Subcutaneous abdominal adipose tissue (tissue), 5 donors: ENCODE measurements around the gene SELP.

ENCODE experiments used
- H3K27ac ChIP-seq: one replicate; pipeline ENCODE4 v1.7.0; 2013; ENCODE audit warnings: low read depth, mild to moderate bottlenecking, inconsistent platforms, low read length, moderate library complexity
- H3K27me3 ChIP-seq, 5 donors: one replicate each; pipeline ENCODE4 v1.7.0; 2013; ENCODE audit warnings: low read length in 5 of 5, inconsistent platforms in 1 of 5; ENCODE audit not compliant: control insufficient read depth in 5 of 5, insufficient read depth in 4 of 5
- H3K36me3 ChIP-seq, 5 donors: one replicate each; pipeline ENCODE4 v1.7.0; 2013; ENCODE audit warnings: low read length in 5 of 5; ENCODE audit not compliant: control insufficient read depth in 5 of 5, insufficient read depth in 5 of 5
- H3K4me1 ChIP-seq, 5 donors: one replicate each; pipeline ENCODE4 v1.7.0; 2013; ENCODE audit warnings: low read length in 5 of 5, mild to moderate bottlenecking in 3 of 5, moderate library complexity in 1 of 5; ENCODE audit not compliant: control insufficient read depth in 5 of 5, insufficient read depth in 5 of 5
- H3K4me3 ChIP-seq, 5 donors: one replicate each; pipeline ENCODE4 v1.7.0; 2013; ENCODE audit warnings: low read length in 5 of 5, low read depth in 1 of 5
- H3K9ac ChIP-seq, 5 donors: one replicate each; pipeline ENCODE4 v1.7.0; 2013; ENCODE audit warnings: low read length in 5 of 5, mild to moderate bottlenecking in 4 of 5, moderate library complexity in 3 of 5
- H3K9me3 ChIP-seq, 5 donors: one replicate each; pipeline ENCODE4 v1.7.0; 2013; ENCODE audit warnings: low read length in 5 of 5; ENCODE audit not compliant: control insufficient read depth in 5 of 5
- donor health status: healthy.
- donor health status: healthy.
- donor health status: healthy.
- donor health status: healthy.
- donor health status: healthy.

SELP gene

GRCh38 chr1:169601096-169601881, 28.6 kb downstream of the SELP start:
- Histone ChIP-seq H3K27me3 (peaks cover 0 to 3% (median 0%) of the 10 kb centered on the region in 5 donors), H3K9me3 (no peaks in the 10 kb centered on the region), H3K9ac (no peak overlapping the region), H3K4me1 (peaks cover 0 to 11% (median 0%) of the 10 kb centered on the region in 5 donors), H3K27ac (no peak overlapping the region), H3K4me3 (no peak overlapping the region), H3K36me3 (no peaks in the 10 kb centered on the region)

DNA sequence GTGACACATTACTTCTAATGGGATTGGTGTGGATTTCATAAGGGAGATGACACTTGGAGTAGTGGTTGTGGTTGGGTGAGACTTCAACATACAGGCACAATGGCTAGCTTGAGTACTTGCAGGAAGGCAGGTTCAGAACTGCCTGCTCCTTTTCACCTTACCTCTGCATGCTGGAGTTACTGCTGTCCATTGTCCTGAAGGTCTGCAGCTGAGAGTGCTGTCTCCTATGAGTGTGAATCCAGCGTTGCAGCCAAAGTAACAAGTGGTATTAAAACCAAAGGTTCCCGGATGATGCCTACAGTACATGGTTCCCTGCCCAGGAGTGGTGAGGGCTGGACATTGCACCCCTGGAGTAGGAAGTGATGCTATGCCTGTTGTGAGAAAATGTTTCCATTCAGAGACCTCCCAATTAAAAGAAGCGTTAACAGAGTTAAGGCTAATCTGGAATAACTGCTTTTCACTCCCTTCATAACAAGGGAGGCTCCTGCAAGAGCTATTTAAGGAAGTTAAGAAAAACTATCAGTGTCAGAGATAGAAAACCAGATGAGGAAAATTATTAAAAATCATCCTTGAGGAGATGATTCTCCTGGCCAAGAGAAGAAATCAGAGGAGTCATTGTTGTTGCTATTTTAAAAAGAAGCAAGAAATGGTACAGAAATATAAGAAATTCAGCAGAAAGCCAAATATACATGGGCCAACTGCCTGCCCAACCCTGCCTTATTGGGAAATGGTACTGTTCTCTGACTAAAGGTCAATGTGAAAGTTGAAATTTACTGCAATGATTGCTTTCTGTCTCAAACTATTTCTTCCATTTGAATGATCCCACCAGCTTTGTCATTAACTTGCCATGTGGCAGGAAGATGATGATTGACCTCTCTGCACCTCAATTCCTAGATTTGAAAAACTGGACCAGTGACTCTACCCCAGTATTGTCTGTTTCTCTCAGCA, 33.9 kb downstream of the SELP start:
- Histone ChIP-seq H3K4me1 (peaks cover 0 to 16% (median 0%) of the 10 kb centered on the region in 5 donors), H3K27ac (no peak overlapping the region), H3K27me3 (peaks cover 0 to 2% (median 0%) of the 10 kb centered on the region in 5 donors), H3K36me3 (no peaks in the 10 kb centered on the region), H3K9ac (no peak overlapping the region), H3K9me3 (no peaks in the 10 kb centered on the region), H3K4me3 (no peak overlapping the region)

- H3K4me1 ChIP-seq, result peaks cover 0 to 16% (median 0%) of the 10 kb centered on the region in 5 donors
- H3K9me3 ChIP-seq, result no peaks in the 10 kb centered on the region
- H3K36me3 ChIP-seq, result no peaks in the 10 kb centered on the region
- peaks cover 0 to 2% (median 0%) of the 10 kb centered on the region in 5 donors for H3K27me3 ChIP-seq
- H3K4me3 ChIP-seq, result no peak overlapping the region
- no peak overlapping the region for H3K27ac ChIP-seq
- H3K9ac ChIP-seq, result no peak overlapping the region
Measured at GRCh38 chr1:169594391-169594790, 35.5 kb downstream of the SELP start.

DNA sequence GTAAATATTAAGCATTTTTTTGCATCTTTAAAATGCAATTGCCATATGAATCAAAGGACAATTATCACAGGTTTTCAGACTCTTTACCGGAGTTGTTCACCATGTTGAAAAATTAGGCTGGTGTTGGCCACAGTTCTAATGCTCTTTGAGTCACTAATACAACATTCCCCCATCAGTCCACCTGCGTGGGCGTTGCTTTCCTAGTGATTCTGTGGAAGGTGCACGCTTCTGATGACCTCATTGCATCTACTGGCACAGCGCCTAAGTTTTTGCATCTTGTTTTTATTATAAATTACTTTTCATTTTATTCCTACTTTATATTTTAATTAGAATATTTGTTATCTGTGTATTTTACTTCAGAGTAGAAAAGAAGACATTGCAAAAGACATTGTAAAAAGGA, 39.0 kb downstream of the SELP start:
- no peak overlapping the region for H3K27ac ChIP-seq
- H3K4me1 ChIP-seq, result peaks cover 0 to 13% (median 10%) of the 10 kb centered on the region in 5 donors
- no peaks in the 10 kb centered on the region for H3K9me3 ChIP-seq
- H3K36me3 ChIP-seq, result no peaks in the 10 kb centered on the region
- H3K27me3 ChIP-seq, result peaks cover 0 to 9% (median 2%) of the 10 kb centered on the region in 5 donors
- H3K4me3 ChIP-seq, result no peak overlapping the region
- no peak overlapping the region for H3K9ac ChIP-seq

GRCh38 chr1:169588785-169589485, 41.0 kb downstream of the SELP start:
- Histone ChIP-seq H3K36me3 (no peaks in the 10 kb centered on the region), H3K9ac (no peak overlapping the region), H3K27ac (no peak overlapping the region), H3K27me3 (peaks cover 0 to 9% (median 2%) of the 10 kb centered on the region in 5 donors), H3K4me3 (no peak overlapping the region), H3K9me3 (no peaks in the 10 kb centered on the region), H3K4me1 (peaks cover 0 to 22% (median 13%) of the 10 kb centered on the region in 5 donors)

DNA sequence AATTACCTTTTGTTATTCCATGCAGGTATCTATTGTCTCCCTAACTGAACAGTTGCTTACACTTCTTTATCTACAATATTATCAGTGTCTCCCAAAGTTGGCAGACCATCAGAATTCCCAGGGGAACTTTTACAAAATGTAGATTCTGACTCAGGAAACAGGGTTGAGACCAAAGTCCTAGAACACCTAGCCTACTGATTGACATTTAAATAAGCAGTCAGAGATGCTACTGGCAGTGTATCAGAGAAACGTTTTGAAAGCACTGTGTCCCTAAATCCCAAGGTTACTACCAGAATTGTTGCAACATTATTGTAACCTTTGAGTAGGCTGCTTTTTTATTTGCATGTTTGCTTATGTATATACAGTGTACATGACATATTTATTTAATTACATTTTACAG, 41.8 kb downstream of the SELP start:
- Histone ChIP-seq H3K27ac (no peak overlapping the region), H3K36me3 (no peaks in the 10 kb centered on the region), H3K4me3 (no peak overlapping the region), H3K27me3 (peaks cover 0 to 9% (median 2%) of the 10 kb centered on the region in 5 donors), H3K9me3 (no peaks in the 10 kb centered on the region), H3K9ac (no peak overlapping the region), H3K4me1 (peaks cover 0 to 22% (median 13%) of the 10 kb centered on the region in 5 donors)

- peak within 1 kb of the TSS in 1 of 5 donors; percentile 12 for H3K9ac ChIP-seq
- peak within 1 kb of the TSS in 3 of 5 donors; percentile 22 to 68 (median 28) for H3K4me3 ChIP-seq
Measured at GRCh38 chr1:169586395-169587255, 43.3 kb downstream of the SELP start, which contains the start of gene F5. TSS of gene F5 (minus strand) at chr1:169586481. CDS start at chr1:169586386, 95 bp downstream.

DNA sequence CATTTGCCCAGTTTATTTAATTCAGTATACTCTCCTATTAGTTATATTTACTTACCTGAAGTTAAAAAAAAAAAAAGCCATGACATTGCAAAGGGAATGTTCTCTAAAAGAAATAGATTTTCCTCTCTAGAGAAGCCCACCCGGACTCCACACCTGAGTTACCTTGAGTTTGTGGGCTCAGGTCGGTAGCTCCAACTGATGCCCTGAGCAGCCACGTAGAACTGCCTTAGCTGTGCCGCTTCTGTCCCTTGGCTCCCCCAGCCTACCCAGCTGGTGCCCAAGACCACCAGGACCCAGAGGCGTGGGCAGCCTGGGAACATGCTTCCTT, 43.9 kb downstream of the SELP start:
- peak overlapping the region in 1 of 5 donors; percentile 12 for H3K9ac ChIP-seq

More at GRCh38 chr1:169586395-169587255, 43.3 kb downstream of the SELP start, which contains the start of gene F5:
- H3K27me3 ChIP-seq, result peaks cover 0 to 9% (median 0%) of the 10 kb centered on the region in 5 donors
- H3K36me3 ChIP-seq, result no peaks in the 10 kb centered on the region
- peaks cover 0 to 22% (median 13%) of the 10 kb centered on the region in 5 donors for H3K4me1 ChIP-seq
- H3K9me3 ChIP-seq, result no peaks in the 10 kb centered on the region
- no peak within 1 kb of the TSS for H3K27ac ChIP-seq

GRCh38 chr1:169585181-169585580, 44.7 kb downstream of the SELP start:
- H3K4me1 ChIP-seq, result peaks cover 0 to 22% (median 13%) of the 10 kb centered on the region in 5 donors
- H3K9ac ChIP-seq, result peak overlapping the region in 2 of 5 donors; percentile 11 to 32
- H3K4me3 ChIP-seq, result peak overlapping the region in 1 of 5 donors; percentile 34
- no peaks in the 10 kb centered on the region for H3K36me3 ChIP-seq
- no peaks in the 10 kb centered on the region for H3K9me3 ChIP-seq
- peaks cover 0 to 11% (median 0%) of the 10 kb centered on the region in 5 donors for H3K27me3 ChIP-seq
- H3K27ac ChIP-seq, result no peak overlapping the region

More for the DNA sequence above, 43.9 kb downstream of the SELP start:
- Histone ChIP-seq H3K4me3 (peak overlapping the region in 1 of 5 donors; percentile 68), H3K27me3 (peaks cover 0 to 9% (median 0%) of the 10 kb centered on the region in 5 donors), H3K9me3 (no peaks in the 10 kb centered on the region), H3K36me3 (no peaks in the 10 kb centered on the region), H3K4me1 (peaks cover 0 to 22% (median 13%) of the 10 kb centered on the region in 5 donors), H3K27ac (no peak overlapping the region)
